Endothelial cell of umbilical vein (primary cell): ENCODE measurements around the gene CD53. TPM values are rescaled to one million over a fixed set of nuclear protein-coding genes. Genes with fewer than 3 reads are reported as not detected.

Source experiments
- BruUV-seq: library from RNA; stranded (reverse); fragments of 400-500 nt; replicated peaks from 2 replicates; lab custom pipeline; 2021; lab: Mats Ljungman, UMichigan
- CTCF ChIA-PET: fragments of 300-600, 350-600 bp; sonication (Branson Sonifier 250); formaldehyde crosslinking; loops from one replicate; lab custom pipeline; 2021; ENCODE audit warnings: antibody characterized with exemption, inconsistent platforms; lab: Charles Lee
- POLR2A ChIA-PET: fragments of 300-600, 350-600 bp; sonication (Branson Sonifier 250); formaldehyde crosslinking; loops from one replicate; lab custom pipeline; 2021; ENCODE audit warnings: antibody characterized with exemption, inconsistent platforms; lab: Charles Lee
- DNase-seq: peaks from one replicate; pipeline ENCODE4 v3.0.0-alpha.2; 2011; ENCODE audit warnings: low read depth, low spot score
- FAIRE-seq: peaks from 2 replicates; lab custom pipeline; 2011; peaks lifted over from hg19 to GRCh38; lab: Jason Lieb, UNC
- H2AFZ ChIP-seq: 2 replicates; pipeline ENCODE4 v1.6.0; 2012; ENCODE audit warnings: low read depth, low read length, control low read depth, inconsistent platforms
- H3K27ac ChIP-seq: 2 replicates; pipeline ENCODE4 v1.5.1; 2011; ENCODE audit warnings: low read depth, mild to moderate bottlenecking, control low read depth, low read length, moderate library complexity; ENCODE audit not compliant: insufficient read depth
- H3K27me3 ChIP-seq, 2 experiments: 2 replicates each; pipeline versions ENCODE4 v1.6.0 to v1.6.1; 2011; ENCODE audit warnings: low read length in 2 of 2, mixed read lengths in 1 of 2; ENCODE audit not compliant: control insufficient read depth in 2 of 2, insufficient read depth in 2 of 2
- H3K36me3 ChIP-seq, 2 experiments: 2 replicates in 1 of 2; 3 replicates in 1 of 2; pipeline ENCODE4 v1.5.1; 2011; ENCODE audit warnings: low read length in 2 of 2, mild to moderate bottlenecking in 1 of 2, moderate library complexity in 1 of 2; ENCODE audit not compliant: control insufficient read depth in 2 of 2, insufficient read depth in 2 of 2; ENCODE audit errors: extremely low read depth in 1 of 2
- H3K4me1 ChIP-seq: 3 replicates; pipeline ENCODE4 v1.5.1; 2011; ENCODE audit warnings: mild to moderate bottlenecking, low read length; ENCODE audit not compliant: control insufficient read depth, insufficient read depth; ENCODE audit errors: extremely low read depth
- H3K4me2 ChIP-seq: 2 replicates; pipeline ENCODE4 v1.6.1; 2011; ENCODE audit warnings: low read length, control low read depth, mixed read lengths; ENCODE audit not compliant: insufficient read depth
- H3K4me3 ChIP-seq, 3 experiments: fragments of 200-600 bp in 1 of 3; sonication (generic), shearing (Covaris generic) in 1 of 3; replicated peaks in 1 of 3; 2 replicates each; pipeline ENCODE4 v1.5.1; 2011 to 2016; ENCODE audit warnings: control low read depth in 3 of 3, low read length in 3 of 3, mild to moderate bottlenecking in 2 of 3, inconsistent platforms in 1 of 3, low read depth in 1 of 3, moderate library complexity in 1 of 3; ENCODE audit not compliant: insufficient read depth in 1 of 3
- H3K79me2 ChIP-seq: 2 replicates; pipeline ENCODE4 v1.6.0; 2012; ENCODE audit warnings: low read length, inconsistent platforms; ENCODE audit not compliant: control insufficient read depth, insufficient read depth
- H3K9ac ChIP-seq: replicated peaks from 2 replicates; pipeline ENCODE3; 2011; ENCODE audit warnings: low read length, control low read depth; ENCODE audit not compliant: insufficient read depth; ENCODE audit errors: extremely low read depth
- H3K9me1 ChIP-seq: replicated peaks from 3 replicates; pipeline ENCODE4 v1.6.0; 2011; ENCODE audit warnings: mild to moderate bottlenecking, low read length; ENCODE audit not compliant: control insufficient read depth, insufficient read depth; ENCODE audit errors: extremely low read depth
- H3K9me3 ChIP-seq: replicated peaks from 2 replicates; pipeline ENCODE4 v1.5.1; 2012; ENCODE audit warnings: low read length, inconsistent platforms; ENCODE audit not compliant: control insufficient read depth, insufficient read depth
- H4K20me1 ChIP-seq: replicated peaks from 2 replicates; pipeline ENCODE3; 2011; ENCODE audit warnings: mild to moderate bottlenecking, low read length; ENCODE audit not compliant: control insufficient read depth, insufficient read depth; ENCODE audit errors: extremely low read depth
- CTCF ChIP-seq, 2 donors: IDR thresholded peaks; 1 replicate in 1 of 2; 2 replicates in 1 of 2; pipeline ENCODE4 v1.5.1; 2011; ENCODE audit warnings: low read length in 2 of 2, mild to moderate bottlenecking in 2 of 2, moderate library complexity in 2 of 2, control low read depth in 1 of 2, inconsistent platforms in 1 of 2, low read depth in 1 of 2; ENCODE audit not compliant: insufficient read depth in 1 of 2; ENCODE audit errors: extremely low read depth in 1 of 2
- EZH2 ChIP-seq: IDR thresholded peaks from 2 replicates; pipeline ENCODE4 v1.6.1; 2012; ENCODE audit warnings: borderline replicate concordance, low read depth, mild to moderate bottlenecking, moderate library complexity, low read length, inconsistent platforms; ENCODE audit not compliant: severe bottlenecking
- FOS ChIP-seq: IDR thresholded peaks from 2 replicates; pipeline ENCODE4 v1.6.1; 2011; ENCODE audit warnings: mild to moderate bottlenecking, low read length, moderate library complexity, borderline replicate concordance; ENCODE audit not compliant: insufficient read depth
- JUN ChIP-seq: IDR thresholded peaks from 2 replicates; pipeline ENCODE4 v1.6.1; 2011; ENCODE audit warnings: borderline replicate concordance, low read depth; ENCODE audit not compliant: insufficient read length, insufficient read depth
- MAX ChIP-seq: IDR thresholded peaks from 2 replicates; pipeline ENCODE4 v1.6.1; 2011; ENCODE audit not compliant: insufficient read depth, insufficient read length
- MYC ChIP-seq: IDR thresholded peaks from one replicate; pipeline ENCODE4 v1.6.1; 2011; ENCODE audit warnings: mild to moderate bottlenecking, low read depth, low read length
- POLR2AphosphoS5 ChIP-seq: IDR thresholded peaks from 2 replicates; pipeline ENCODE4 v1.6.1; 2012; ENCODE audit warnings: low read depth, mild to moderate bottlenecking, control low read depth, low read length, moderate library complexity; ENCODE audit not compliant: insufficient read depth
- dilution Hi-C: fragments of 300-500 bp; cut with MboI; formaldehyde crosslinking; loops from one replicate; pipeline ENCODE4 v1.15.0; 2019; ENCODE audit warnings: low sequenced_read_pairs; ENCODE audit not compliant: extremely low pct_ligation_motif_present
- intact Hi-C: fragments of 100-400 bp; cut with micrococcal nuclease; formaldehyde crosslinking; loops from one replicate; pipeline ENCODE4 v1.10.0; 2022
- polyA plus RNA-seq, 4 experiments: library from polyadenylated mRNA; depleted of rRNA in 3 of 4; stranded (reverse) in 3 of 4; unstranded in 1 of 4; fragments of >200 nt; gene quantifications; 2 replicates each; pipeline versions ENCODE4 v1.2.1 to v1.2.3, GENCODE V29; 2011 to 2012; ENCODE audit warnings: missing spikeins in 1 of 4
- total RNA-seq: library from RNA; stranded (reverse); gene quantifications from 2 replicates; pipeline ENCODE4 v1.2.3, GENCODE V29; 2021

CD53 gene
- total and polyA plus RNA-seq, 2 donors (not counting 3 experiments of a cell fraction or from before 2014, with no cell fraction given), result 0.35 TPM; not detected in 1

GRCh38 chr1:110876748-110877341, 3.9 kb downstream of the CD53 start:
- Histone ChIP-seq H2AFZ (no peak overlapping the region), H3K27me3 (no peaks in the 10 kb centered on the region), H4K20me1 (no peaks in the 10 kb centered on the region), H3K9me1 (no peaks in the 10 kb centered on the region), H3K27ac (no peak overlapping the region), H3K36me3 (no peaks in the 10 kb centered on the region), H3K9me3 (no peaks in the 10 kb centered on the region), H3K9ac (no peak overlapping the region), H3K4me2 (no peak overlapping the region), H3K4me3 (no peak overlapping the region), H3K79me2 (no peaks in the 10 kb centered on the region), H3K4me1 (no peaks in the 10 kb centered on the region)
- no peak for TF ChIP-seq MAX
- no peak for TF ChIP-seq POLR2AphosphoS5
- TF ChIP-seq EZH2, result no peak
- no peak for TF ChIP-seq CTCF (IDR thresholded peaks at IDR 0.05; ENCODE audit: extremely low read depth in 1 of 2, insufficient read depth in 1 of 2, low read depth in 1 of 2, low read length in 2 of 2)
- no peak for TF ChIP-seq JUN
- TF ChIP-seq MYC, result no peak
- TF ChIP-seq FOS, result no peak
- no peak for FAIRE-seq
- DNase-seq, result no peak
- ChIA-PET CTCF (no interaction called here), POLR2A (no interaction called here)
- dilution Hi-C loops, result no loop called here
- intact Hi-C loops, result no loop called here
- BruUV-seq, result no TSS peak
